CD4-positive, CD25-positive, alpha-beta regulatory T cell (primary cell): ENCODE measurements around the gene ALDH8A1. TPM values are rescaled to one million over a fixed set of nuclear protein-coding genes. Genes with fewer than 3 reads are reported as not detected.

Experiments used
- ATAC-seq, 2 donors: fragments of 150-1000 bp; cut with Tn5 transposase; one replicate each; pipeline ENCODE4 v1.10.0; 2021; ENCODE audit warnings: low read depth in 2 of 2, moderate number of reproducible peaks in 2 of 2, moderate library complexity in 1 of 2
- DNase-seq, 3 donors: peaks; one replicate each; pipeline versions ENCODE4 v3.0.0 to v3.0.0-alpha.2; 2012 to 2022; ENCODE audit warnings: mixed read lengths in 1 of 3
- H3K27ac ChIP-seq: one replicate; pipeline ENCODE4 v1.7.0; 2013; ENCODE audit warnings: mild to moderate bottlenecking, low read length; ENCODE audit not compliant: insufficient read depth, poor library complexity, severe bottlenecking
- H3K27me3 ChIP-seq: one replicate; pipeline ENCODE4 v1.7.0; 2013; ENCODE audit warnings: low read length; ENCODE audit not compliant: control insufficient read depth, insufficient read depth
- H3K36me3 ChIP-seq: one replicate; pipeline ENCODE4 v1.7.0; 2013; ENCODE audit warnings: mild to moderate bottlenecking, low read length, moderate library complexity; ENCODE audit not compliant: control insufficient read depth, insufficient read depth
- H3K4me1 ChIP-seq: 2 replicates; pipeline ENCODE4 v1.7.0; 2013; ENCODE audit warnings: mild to moderate bottlenecking, low read length; ENCODE audit not compliant: insufficient read depth, control insufficient read depth, poor library complexity, severe bottlenecking
- H3K4me3 ChIP-seq: one replicate; pipeline ENCODE4 v1.7.0; 2013; ENCODE audit warnings: low read depth, mild to moderate bottlenecking, low read length, moderate library complexity
- H3K9me3 ChIP-seq, 2 experiments: 1 replicate in 1 of 2; 2 replicates in 1 of 2; pipeline ENCODE4 v1.7.0; 2013; ENCODE audit warnings: low read length in 2 of 2, mild to moderate bottlenecking in 1 of 2, moderate library complexity in 1 of 2; ENCODE audit not compliant: control insufficient read depth in 2 of 2
- H3K27ac Mint-ChIP-seq, 3 donors: one replicate each; pipeline ENCODE4 v1.8.0; 2020 to 2022; ENCODE audit warnings: mild to moderate bottlenecking in 3 of 3, mixed read lengths in 3 of 3, moderate library complexity in 2 of 3
- H3K27me3 Mint-ChIP-seq: one replicate; pipeline ENCODE4 v1.8.0; 2022; ENCODE audit warnings: mild to moderate bottlenecking, mixed read lengths
- H3K36me3 Mint-ChIP-seq: one replicate; pipeline ENCODE4 v1.8.0; 2020; ENCODE audit warnings: mixed read lengths
- H3K4me1 Mint-ChIP-seq, 4 donors: one replicate each; pipeline ENCODE4 v1.8.0; 2020 to 2022; ENCODE audit warnings: mixed read lengths in 4 of 4, mild to moderate bottlenecking in 1 of 4
- H3K4me3 Mint-ChIP-seq, 4 donors: one replicate each; pipeline ENCODE4 v1.8.0; 2020 to 2022; ENCODE audit warnings: mild to moderate bottlenecking in 4 of 4, mixed read lengths in 4 of 4, moderate library complexity in 3 of 4
- H3K9me3 Mint-ChIP-seq, 7 donors: one replicate each; pipeline ENCODE4 v1.8.0; 2020 to 2022; ENCODE audit warnings: mixed read lengths in 7 of 7, mild to moderate bottlenecking in 3 of 7, moderate library complexity in 2 of 7
- polyA plus RNA-seq, 4 donors: library from polyadenylated mRNA; unstranded; fragments of 300-500 nt; fragmentation: Illumina TruSeq; gene quantifications; one replicate each; pipeline ENCODE4 v1.2.3, GENCODE V29; 2021
- total RNA-seq: library from RNA; stranded (reverse); gene quantifications from one replicate; pipeline ENCODE4 v1.2.3, GENCODE V29; 2022

Gene ALDH8A1
- total and polyA plus RNA-seq, 5 donors from 2014 or later, result 0.39 to 4.4 TPM; not detected in 3

DNA sequence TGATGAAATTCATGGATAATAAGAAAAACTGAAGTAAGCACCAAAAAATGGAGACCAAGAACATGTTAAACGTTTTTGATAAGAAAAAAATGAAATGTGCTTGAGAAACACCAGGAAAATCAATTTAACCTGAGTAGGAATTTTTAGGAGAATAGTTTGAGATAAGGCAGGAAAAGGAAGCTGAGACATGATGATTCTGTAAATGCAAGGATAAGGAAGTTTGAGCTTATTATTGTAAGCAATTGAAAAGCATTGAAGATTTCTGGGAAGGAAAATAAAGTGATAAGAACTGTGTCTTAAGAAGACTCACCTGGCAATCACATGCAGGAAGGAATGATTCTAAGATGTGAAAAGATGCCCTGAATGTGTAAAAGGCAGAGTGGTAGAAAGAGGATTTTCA is 66.6 kb downstream of the ALDH8A1 start:
- H3K4me3 ChIP-seq, result no peak overlapping the region
- H3K4me3 Mint-ChIP-seq, result no peak overlapping the region
- no peaks in the 10 kb centered on the region for H3K4me1 Mint-ChIP-seq
- H3K27ac Mint-ChIP-seq, result no peak overlapping the region
- H3K27me3 ChIP-seq, result peaks cover 5% of the 10 kb centered on the region
- ATAC-seq (no peak), DNase-seq (no peak)
- H3K9me3 Mint-ChIP-seq, result no peaks in the 10 kb centered on the region
- peaks cover 18% of the 10 kb centered on the region for H3K27me3 Mint-ChIP-seq
- no peak overlapping the region for H3K27ac ChIP-seq
- no peaks in the 10 kb centered on the region for H3K9me3 ChIP-seq
- no peaks in the 10 kb centered on the region for H3K36me3 Mint-ChIP-seq
- no peaks in the 10 kb centered on the region for H3K4me1 ChIP-seq
- H3K36me3 ChIP-seq, result no peaks in the 10 kb centered on the region

- Mint-ChIP-seq H3K27me3 (peaks cover 18% of the 10 kb centered on the region), H3K36me3 (no peaks in the 10 kb centered on the region), H3K4me1 (no peaks in the 10 kb centered on the region), H3K9me3 (no peaks in the 10 kb centered on the region), H3K4me3 (no peak overlapping the region), H3K27ac (no peak overlapping the region)
- Histone ChIP-seq H3K4me3 (no peak overlapping the region), H3K27me3 (peaks cover 5% of the 10 kb centered on the region), H3K27ac (no peak overlapping the region), H3K36me3 (no peaks in the 10 kb centered on the region), H3K4me1 (no peaks in the 10 kb centered on the region), H3K9me3 (no peaks in the 10 kb centered on the region)
- peak in 2 of 3 donors; percentile 36 to 48 for DNase-seq
- ATAC-seq, result no peak
Measured at GRCh38 chr6:134882426-134883038, 67.4 kb downstream of the ALDH8A1 start.

- H3K9me3 Mint-ChIP-seq, result peaks cover 0 to 2% (median 0%) of the 10 kb centered on the region in 7 donors
- peaks cover 5% of the 10 kb centered on the region for H3K27me3 ChIP-seq
Measured at GRCh38 chr6:134880487-134881190, 69.3 kb downstream of the ALDH8A1 start.

GRCh38 chr6:134878136-134878535 is 71.8 kb downstream of the ALDH8A1 start:
- Histone ChIP-seq H3K36me3 (no peaks in the 10 kb centered on the region), H3K27ac (no peak overlapping the region), H3K4me1 (peaks cover 12% of the 10 kb centered on the region), H3K9me3 (peaks cover 6 to 11% of the 10 kb centered on the region in 2 experiments), H3K4me3 (no peak overlapping the region), H3K27me3 (no peaks in the 10 kb centered on the region)
- no peaks in the 10 kb centered on the region for H3K36me3 Mint-ChIP-seq
- ATAC-seq (no peak), DNase-seq (no peak)
- peaks cover 0 to 9% (median 0%) of the 10 kb centered on the region in 7 donors for H3K9me3 Mint-ChIP-seq
- peaks cover 0 to 13% (median 7%) of the 10 kb centered on the region in 4 donors for H3K4me1 Mint-ChIP-seq
- no peak overlapping the region for H3K4me3 Mint-ChIP-seq
- peaks cover 12% of the 10 kb centered on the region for H3K27me3 Mint-ChIP-seq
- no peak overlapping the region for H3K27ac Mint-ChIP-seq

More at GRCh38 chr6:134880487-134881190, 69.3 kb downstream of the ALDH8A1 start:
- no peak for ATAC-seq
- no peaks in the 10 kb centered on the region for H3K4me1 ChIP-seq
- Mint-ChIP-seq H3K27me3 (peaks cover 18% of the 10 kb centered on the region), H3K4me3 (no peak overlapping the region), H3K36me3 (no peaks in the 10 kb centered on the region), H3K4me1 (no peaks in the 10 kb centered on the region), H3K27ac (no peak overlapping the region)
- H3K4me3 ChIP-seq, result no peak overlapping the region
- no peaks in the 10 kb centered on the region for H3K36me3 ChIP-seq
- DNase-seq, result no peak
- H3K27ac ChIP-seq, result no peak overlapping the region
- H3K9me3 ChIP-seq, result peaks cover 0 to 3% of the 10 kb centered on the region in 2 experiments

GRCh38 chr6:134875367-134875766 is 74.5 kb downstream of the ALDH8A1 start:
- ATAC-seq (no peak), DNase-seq (peak in 1 of 3 donors; percentile 28)
- Histone ChIP-seq H3K27me3 (no peaks in the 10 kb centered on the region), H3K9me3 (peaks cover 6 to 11% of the 10 kb centered on the region in 2 experiments), H3K27ac (no peak overlapping the region), H3K4me3 (no peak overlapping the region), H3K4me1 (peaks cover 20% of the 10 kb centered on the region), H3K36me3 (no peaks in the 10 kb centered on the region)
- Mint-ChIP-seq H3K36me3 (no peaks in the 10 kb centered on the region), H3K4me1 (peaks cover 6 to 23% (median 15%) of the 10 kb centered on the region in 4 donors), H3K27ac (no peak overlapping the region), H3K9me3 (peaks cover 0 to 9% (median 0%) of the 10 kb centered on the region in 7 donors), H3K4me3 (no peak overlapping the region), H3K27me3 (no peaks in the 10 kb centered on the region)

GRCh38 chr6:134873500-134874388 is 76.2 kb downstream of the ALDH8A1 start:
- H3K27ac Mint-ChIP-seq, result peak overlapping the region; percentile 18 to 86 (median 47)
- H3K4me3 Mint-ChIP-seq, result peak overlapping the region; percentile 1 to 89 (median 76)
- H3K27me3 Mint-ChIP-seq, result no peaks in the 10 kb centered on the region
- Histone ChIP-seq H3K4me1 (peaks cover 20% of the 10 kb centered on the region), H3K36me3 (no peaks in the 10 kb centered on the region), H3K9me3 (peaks cover 6 to 11% of the 10 kb centered on the region in 2 experiments), H3K27ac (no peak overlapping the region), H3K4me3 (peak overlapping the region; percentile 70), H3K27me3 (no peaks in the 10 kb centered on the region)
- peaks cover 0 to 9% (median 0%) of the 10 kb centered on the region in 7 donors for H3K9me3 Mint-ChIP-seq
- DNase-seq, result peak in 2 of 3 donors; percentile 8 to 64
- H3K4me1 Mint-ChIP-seq, result peaks cover 6 to 27% (median 15%) of the 10 kb centered on the region in 4 donors
- H3K36me3 Mint-ChIP-seq, result no peaks in the 10 kb centered on the region
- ATAC-seq, result peak; percentile 30 to 79

DNA sequence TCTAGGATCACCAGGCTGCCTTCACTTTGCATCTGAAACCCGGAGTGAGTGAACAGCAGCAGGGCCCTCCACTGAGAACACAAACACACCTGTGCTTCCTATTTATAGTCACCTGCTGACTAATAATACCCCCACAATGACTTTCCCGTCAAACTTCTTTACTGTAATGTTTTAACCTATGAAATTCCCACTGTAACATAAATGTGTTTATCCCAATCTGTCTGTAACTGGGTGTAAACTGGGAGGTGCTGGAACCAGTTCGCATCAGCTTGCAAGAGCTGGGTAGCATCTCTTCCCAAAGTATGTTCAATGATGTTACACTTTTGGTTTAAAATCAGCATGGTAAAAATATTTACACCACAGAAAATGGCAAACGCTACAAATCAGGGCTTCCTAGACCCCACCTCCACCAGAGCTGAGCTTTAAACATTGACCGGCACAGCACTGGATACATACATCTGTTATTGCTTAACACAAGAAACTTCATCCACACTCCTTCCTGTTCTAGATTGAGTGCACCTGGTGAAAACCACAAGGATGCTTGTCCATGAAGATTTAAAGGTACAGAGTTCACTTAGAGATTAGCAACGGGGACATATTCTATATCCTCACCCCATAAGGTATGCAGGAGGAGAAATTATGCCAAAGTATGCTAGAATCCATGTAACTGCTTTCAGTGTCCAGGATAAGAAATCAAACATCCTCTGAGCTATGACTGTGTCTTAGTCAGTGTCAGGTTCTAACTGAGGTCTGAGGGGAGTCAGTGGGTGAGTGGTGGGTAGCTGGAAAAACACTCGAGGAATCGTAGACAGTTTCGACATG is 79.0 kb downstream of the ALDH8A1 start:
- ATAC-seq, result no peak

More for the DNA sequence above, 79.0 kb downstream of the ALDH8A1 start:
- Histone ChIP-seq H3K4me1 (peaks cover 20% of the 10 kb centered on the region), H3K27ac (no peak overlapping the region), H3K4me3 (no peak overlapping the region), H3K36me3 (no peaks in the 10 kb centered on the region), H3K9me3 (peaks cover 6 to 10% of the 10 kb centered on the region in 2 experiments), H3K27me3 (peaks cover 2% of the 10 kb centered on the region)
- peak in 1 of 3 donors; percentile 40 for DNase-seq
- H3K36me3 Mint-ChIP-seq, result no peaks in the 10 kb centered on the region
- peaks cover 6 to 27% (median 15%) of the 10 kb centered on the region in 4 donors for H3K4me1 Mint-ChIP-seq
- H3K27me3 Mint-ChIP-seq, result peaks cover 5% of the 10 kb centered on the region
- H3K4me3 Mint-ChIP-seq, result no peak overlapping the region
- peak overlapping the region in 1 of 3 donors; percentile 36 for H3K27ac Mint-ChIP-seq
- peaks cover 0 to 9% (median 0%) of the 10 kb centered on the region in 7 donors for H3K9me3 Mint-ChIP-seq
